Measurements from ENCODE around the gene ACSS2. TPM values are rescaled to one million over a fixed set of nuclear protein-coding genes. Genes with fewer than 3 reads are reported as not detected.
A peak's percentile ranks its signal among the peaks of the same experiment; 100 is the strongest.

The ACSS2 gene
- total and polyA plus RNA-seq, 10 of the 15 experiments (the other 5 are each of a cell fraction or from before 2014, with no cell fraction given) = 2.8 to 37.2 (median 24.2) TPM

DNA sequence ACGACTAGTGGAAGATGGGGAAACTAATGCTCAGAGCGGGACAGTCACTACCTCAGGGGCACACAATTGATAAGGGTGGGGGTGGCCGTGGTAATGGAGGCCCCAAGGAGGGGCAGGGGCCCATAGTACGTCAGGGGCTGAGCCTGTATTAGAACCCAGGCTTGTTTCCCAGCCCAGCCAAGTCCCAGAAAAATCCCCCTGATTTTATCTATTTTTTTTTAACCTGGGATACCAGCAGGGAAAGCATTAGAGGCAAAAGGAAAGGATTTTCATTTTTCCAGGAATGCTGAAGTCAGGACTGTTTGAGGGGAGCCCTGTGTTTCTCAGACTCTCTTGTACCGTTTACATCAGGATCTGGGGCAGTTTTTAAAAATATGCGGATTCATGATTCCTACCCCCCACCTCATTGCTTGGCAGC lies 79.6 kb downstream of the ACSS2 start:
- Histone ChIP-seq H3K9me3 (replicated peaks; ENCODE audit: control insufficient read depth, insufficient read depth, low read length) (no peaks in the 10 kb centered on the region), H3K9ac (ENCODE audit: control insufficient read depth, insufficient read depth, low read length) (peak overlapping the region; percentile 72), H3K4me1 (ENCODE audit: control insufficient read depth, insufficient read depth, low read length) (peaks cover 8% of the 10 kb centered on the region), H3K79me2 (ENCODE audit: control insufficient read depth, insufficient read depth, low read length) (0 out of 2 replicates have a peak, but pooled peaks cover 2% of the 10 kb centered on the region), H3K27me3 (replicated peaks in 1 of 2; ENCODE audit: control insufficient read depth in 2 of 2, insufficient read depth in 2 of 2, low read length in 1 of 2) (no peaks in the 10 kb centered on the region), H2AFZ (ENCODE audit: control insufficient read depth, low read depth, low read length) (peak overlapping the region; percentile 65), H3K4me3 (peak overlapping the region; percentile 86), H4K20me1 (ENCODE audit: control insufficient read depth, insufficient read depth) (no peaks in the 10 kb centered on the region), H3K36me3 (ENCODE audit: control insufficient read depth in 2 of 2, insufficient read depth in 2 of 2, low read length in 1 of 2) (no peaks in the 10 kb centered on the region; a peak in 1 of 4 replicates), H3K4me2 (ENCODE audit: control insufficient read depth, insufficient read depth) (peak overlapping the region; percentile 51), H3K27ac (ENCODE audit: control insufficient read depth, insufficient read depth) (peak overlapping the region; percentile 49)
- CTCF ChIA-PET = interaction anchor here (0.6 to 5.9 kb wide), 11 partner anchors 68 to 140 kb away, joined by 3 to 99 read pairs (median 3); partner anchors contain the start of genes ACSS2 and GGT7
- no peak for FAIRE-seq
- no peak for DNase-seq (ENCODE audit: low read depth, low spot score)
- RAD21 ChIA-PET (ENCODE audit: unreplicated experiment) = interaction anchor here (0.7 to 6.2 kb wide), 4 partner anchors 81 to 191 kb away, joined by 3 to 71 read pairs (median 3); partner anchors contain the start of genes ACSS2, EDEM2, GGT7 and NCOA6
- SMC1A ChIA-PET (ENCODE audit: uncharacterized antibody, unreplicated experiment) = interaction anchor here (0.9 to 3.5 kb wide), 5 partner anchors 13 to 186 kb away, joined by 3 to 16 read pairs (median 3); no protein-coding TSS in a partner anchor
- TF ChIP-seq HSF1 (IDR thresholded peaks at IDR 0.05; ENCODE audit: low read depth, low read length) (no peak), SREBF2 (IDR thresholded peaks at IDR 0.05; ENCODE audit: low read length) (no peak), ZNF384 (IDR thresholded peaks at IDR 0.05; ENCODE audit: borderline replicate concordance, low read depth, low read length) (no peak), BHLHE40 (IDR thresholded peaks at IDR 0.05; ENCODE audit: borderline replicate concordance in 1 of 2, low read depth in 2 of 2, low read length in 1 of 2) (no peak), ETV6 (conservative IDR thresholded peaks at IDR 0.05 in 1 of 2, IDR thresholded peaks at IDR 0.05 in 1 of 2; ENCODE audit: borderline replicate concordance in 1 of 2, low read depth in 1 of 2) (no peak), RAD51 (IDR thresholded peaks at IDR 0.05) (no peak), NFIC (IDR thresholded peaks at IDR 0.05; ENCODE audit: low read depth, low read length) (no peak), CBFB (IDR thresholded peaks at IDR 0.05; ENCODE audit: low read depth) (no peak), ZNF24 (IDR thresholded peaks at IDR 0.05) (no peak), NFYB (IDR thresholded peaks at IDR 0.05; ENCODE audit: insufficient read depth, low read depth, low read length) (no peak), ZBTB33 (IDR thresholded peaks at IDR 0.05) (no peak)
- TF ChIP-seq, protein P1, sequence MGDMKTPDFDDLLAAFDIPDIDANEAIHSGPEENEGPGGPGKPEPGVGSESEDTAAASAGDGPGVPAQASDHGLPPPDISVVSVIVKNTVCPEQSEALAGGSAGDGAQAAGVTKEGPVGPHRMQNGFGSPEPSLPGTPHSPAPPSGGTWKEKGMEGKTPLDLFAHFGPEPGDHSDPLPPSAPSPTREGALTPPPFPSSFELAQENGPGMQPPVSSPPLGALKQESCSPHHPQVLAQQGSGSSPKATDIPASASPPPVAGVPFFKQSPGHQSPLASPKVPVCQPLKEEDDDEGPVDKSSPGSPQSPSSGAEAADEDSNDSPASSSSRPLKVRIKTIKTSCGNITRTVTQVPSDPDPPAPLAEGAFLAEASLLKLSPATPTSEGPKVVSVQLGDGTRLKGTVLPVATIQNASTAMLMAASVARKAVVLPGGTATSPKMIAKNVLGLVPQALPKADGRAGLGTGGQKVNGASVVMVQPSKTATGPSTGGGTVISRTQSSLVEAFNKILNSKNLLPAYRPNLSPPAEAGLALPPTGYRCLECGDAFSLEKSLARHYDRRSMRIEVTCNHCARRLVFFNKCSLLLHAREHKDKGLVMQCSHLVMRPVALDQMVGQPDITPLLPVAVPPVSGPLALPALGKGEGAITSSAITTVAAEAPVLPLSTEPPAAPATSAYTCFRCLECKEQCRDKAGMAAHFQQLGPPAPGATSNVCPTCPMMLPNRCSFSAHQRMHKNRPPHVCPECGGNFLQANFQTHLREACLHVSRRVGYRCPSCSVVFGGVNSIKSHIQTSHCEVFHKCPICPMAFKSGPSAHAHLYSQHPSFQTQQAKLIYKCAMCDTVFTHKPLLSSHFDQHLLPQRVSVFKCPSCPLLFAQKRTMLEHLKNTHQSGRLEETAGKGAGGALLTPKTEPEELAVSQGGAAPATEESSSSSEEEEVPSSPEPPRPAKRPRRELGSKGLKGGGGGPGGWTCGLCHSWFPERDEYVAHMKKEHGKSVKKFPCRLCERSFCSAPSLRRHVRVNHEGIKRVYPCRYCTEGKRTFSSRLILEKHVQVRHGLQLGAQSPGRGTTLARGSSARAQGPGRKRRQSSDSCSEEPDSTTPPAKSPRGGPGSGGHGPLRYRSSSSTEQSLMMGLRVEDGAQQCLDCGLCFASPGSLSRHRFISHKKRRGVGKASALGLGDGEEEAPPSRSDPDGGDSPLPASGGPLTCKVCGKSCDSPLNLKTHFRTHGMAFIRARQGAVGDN (IDR thresholded peaks at IDR 0.05) = no peak
- no peak for ATAC-seq
- BruUV-seq (replicated peaks) = TSS peak; percentile 76
- intact Hi-C loops (cut with micrococcal nuclease; ENCODE audit: unreplicated experiment) (loop anchor here (5.0 kb wide), 1 partner anchor 251 kb away; no protein-coding TSS in a partner anchor), in situ Hi-C loops (cut with MboI) (loop anchor here (5.0 kb wide), 2 partner anchors 84 to 124 kb away; partner anchors contain the start of gene GGT7)
- 13% methylated on average over 6 of the region's 6 CpGs for WGBS (ENCODE audit: insufficient coverage, insufficient replicate concordance, low lambda C conversion rate, missing lambda C conversion rate)
- POLR2A ChIA-PET = interaction anchor here (1.4 to 1.7 kb wide), 2 partner anchors 79 to 81 kb away, joined by 6 to 8 read pairs; partner anchors contain the start of gene ACSS2

Measured in GM12878 (cell line).